ENCODE results near the gene MVB12B.

The MVB12B gene

GRCh38 chr9:126417684-126418083 is 91.1 kb downstream of the MVB12B start:
- no peak overlapping the region for H3K4me2 ChIP-seq (ENCODE audit: low read depth, low read length, poor library complexity, severe bottlenecking)

GRCh38 chr9:126418608-126419007 is 92.0 kb downstream of the MVB12B start:
- no peaks in the 10 kb centered on the region for H3K36me3 ChIP-seq (ENCODE audit: low read length)
- no peak overlapping the region for H3K4me3 ChIP-seq (ENCODE audit: insufficient read depth, low read length, poor library complexity, severe bottlenecking)

More at GRCh38 chr9:126417684-126418083, 91.1 kb downstream of the MVB12B start:
- no peaks in the 10 kb centered on the region for H3K9me3 ChIP-seq (ENCODE audit: insufficient read depth, low read length)
- H3K4me3 ChIP-seq (ENCODE audit: insufficient read depth, low read length, poor library complexity, severe bottlenecking): no peak overlapping the region
- no peaks in the 10 kb centered on the region for H3K9me2 ChIP-seq (replicated peaks; ENCODE audit: insufficient read depth, low read length)
- H2AFZ ChIP-seq (ENCODE audit: low read depth, low read length, severe bottlenecking): no peak overlapping the region
- H3K79me2 ChIP-seq (ENCODE audit: insufficient read depth, low read length): no peaks in the 10 kb centered on the region
- no peaks in the 10 kb centered on the region for H4K20me1 ChIP-seq (ENCODE audit: low read depth, low read length)
- no peaks in the 10 kb centered on the region for H3F3A ChIP-seq (ENCODE audit: insufficient read depth)
- H3K27me3 ChIP-seq (ENCODE audit: low read length): no peaks in the 10 kb centered on the region
- TF ChIP-seq EZH2phosphoT487 (conservative IDR thresholded peaks at IDR 0.05; ENCODE audit: low read length) (no peak), CTCF (IDR thresholded peaks at IDR 0.05; ENCODE audit: insufficient read depth, low read length, poor library complexity, severe bottlenecking) (no peak)
- H3K36me3 ChIP-seq (ENCODE audit: low read length): no peaks in the 10 kb centered on the region
- no peak overlapping the region for H3K9ac ChIP-seq (ENCODE audit: low read length)
- no peak overlapping the region for H3K27ac ChIP-seq (ENCODE audit: low read depth, low read length)

DNA sequence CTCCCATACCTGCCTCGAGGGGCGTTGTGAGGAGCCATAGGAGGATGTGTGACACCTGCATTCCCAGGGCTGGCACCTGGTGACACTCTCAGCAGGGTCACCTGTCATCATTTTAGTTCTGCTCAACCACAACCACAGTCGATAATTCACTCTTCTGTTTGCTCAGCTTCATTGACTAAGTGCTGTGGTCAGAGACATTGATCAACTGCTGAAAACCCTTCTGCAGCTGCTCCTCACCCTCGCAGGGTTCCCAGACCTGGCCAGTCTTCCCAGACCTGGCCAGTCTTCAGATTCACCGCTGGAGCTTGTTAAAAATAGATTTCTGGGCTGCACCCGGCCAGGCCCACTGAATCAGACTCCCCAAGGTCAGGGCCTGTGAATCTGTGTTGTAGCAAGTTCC is 92.8 kb downstream of the MVB12B start:
- no peaks in the 10 kb centered on the region for H3K36me3 ChIP-seq (ENCODE audit: low read length)
- no peak for TF ChIP-seq EZH2phosphoT487 (conservative IDR thresholded peaks at IDR 0.05; ENCODE audit: low read length)
- TF ChIP-seq CTCF (IDR thresholded peaks at IDR 0.05; ENCODE audit: insufficient read depth, low read length, poor library complexity, severe bottlenecking): no peak
- H3K27me3 ChIP-seq (ENCODE audit: low read length): no peaks in the 10 kb centered on the region
- no peak overlapping the region for H3K4me2 ChIP-seq (ENCODE audit: low read depth, low read length, poor library complexity, severe bottlenecking)
- no peaks in the 10 kb centered on the region for H3K9me3 ChIP-seq (ENCODE audit: insufficient read depth, low read length)
- no peaks in the 10 kb centered on the region for H3K9me2 ChIP-seq (replicated peaks; ENCODE audit: insufficient read depth, low read length)
- H3K79me2 ChIP-seq (ENCODE audit: insufficient read depth, low read length): no peaks in the 10 kb centered on the region
- H3F3A ChIP-seq (ENCODE audit: insufficient read depth): no peaks in the 10 kb centered on the region
- H2AFZ ChIP-seq (ENCODE audit: low read depth, low read length, severe bottlenecking): no peak overlapping the region
- H3K4me3 ChIP-seq (ENCODE audit: insufficient read depth, low read length, poor library complexity, severe bottlenecking): no peak overlapping the region
- H3K27ac ChIP-seq (ENCODE audit: low read depth, low read length): no peak overlapping the region
- no peak overlapping the region for H3K9ac ChIP-seq (ENCODE audit: low read length)
- H4K20me1 ChIP-seq (ENCODE audit: low read depth, low read length): no peaks in the 10 kb centered on the region

More at GRCh38 chr9:126418608-126419007, 92.0 kb downstream of the MVB12B start:
- H4K20me1 ChIP-seq (ENCODE audit: low read depth, low read length): no peaks in the 10 kb centered on the region
- no peaks in the 10 kb centered on the region for H3K79me2 ChIP-seq (ENCODE audit: insufficient read depth, low read length)
- H3K9me3 ChIP-seq (ENCODE audit: insufficient read depth, low read length): no peaks in the 10 kb centered on the region
- H2AFZ ChIP-seq (ENCODE audit: low read depth, low read length, severe bottlenecking): no peak overlapping the region
- no peaks in the 10 kb centered on the region for H3K9me2 ChIP-seq (replicated peaks; ENCODE audit: insufficient read depth, low read length)
- no peak overlapping the region for H3K4me2 ChIP-seq (ENCODE audit: low read depth, low read length, poor library complexity, severe bottlenecking)
- H3K9ac ChIP-seq (ENCODE audit: low read length): no peak overlapping the region
- no peak overlapping the region for H3K27ac ChIP-seq (ENCODE audit: low read depth, low read length)
- H3K27me3 ChIP-seq (ENCODE audit: low read length): no peaks in the 10 kb centered on the region
- TF ChIP-seq CTCF (IDR thresholded peaks at IDR 0.05; ENCODE audit: insufficient read depth, low read length, poor library complexity, severe bottlenecking) (no peak), EZH2phosphoT487 (conservative IDR thresholded peaks at IDR 0.05; ENCODE audit: low read length) (no peak)
- no peaks in the 10 kb centered on the region for H3F3A ChIP-seq (ENCODE audit: insufficient read depth)

All from SU-DHL-6 (cell line).